H1 (cell line): ENCODE measurements around the gene NIPAL4. TPM values are rescaled to one million over a fixed set of nuclear protein-coding genes. Genes with fewer than 3 reads are reported as not detected.

Experiments
- CTCF ChIA-PET: fragments of 300-600 bp; sonication (Branson Sonifier 250); formaldehyde crosslinking; loops from one replicate; lab custom pipeline; 2021; ENCODE audit not compliant: partially characterized antibody; lab: Charles Lee
- POLR2A ChIA-PET: fragments of 300-600 bp; sonication (Branson Sonifier 250); formaldehyde crosslinking; loops from one replicate; lab custom pipeline; 2021; ENCODE audit warnings: inconsistent platforms; ENCODE audit not compliant: partially characterized antibody; lab: Charles Lee
- DNase-seq, 2 experiments: peaks; one replicate each; pipeline versions ENCODE4 v3.0.0 to v3.0.0-alpha.2; 2010 to 2022; ENCODE audit warnings: low spot score in 2 of 2, low read depth in 1 of 2, mixed read lengths in 1 of 2
- FAIRE-seq: peaks from 2 replicates; lab custom pipeline; 2011; peaks lifted over from hg19 to GRCh38; lab: Jason Lieb, UNC
- H2AFZ ChIP-seq: 2 replicates; pipeline ENCODE4 v1.8.1; 2012; ENCODE audit warnings: low read length, inconsistent platforms
- H2AK5ac ChIP-seq: 2 replicates; pipeline ENCODE4 v1.6.1; 2013; ENCODE audit warnings: low read depth, low read length
- H2BK120ac ChIP-seq: replicated peaks from 2 replicates; pipeline ENCODE3; 2013; ENCODE audit warnings: low read depth, low read length, inconsistent platforms
- H2BK12ac ChIP-seq: 2 replicates; pipeline ENCODE4 v1.6.1; 2013; ENCODE audit warnings: low read depth, low read length
- H2BK15ac ChIP-seq: 2 replicates; pipeline ENCODE4 v1.6.1; 2013; ENCODE audit warnings: low read length
- H2BK20ac ChIP-seq: 2 replicates; pipeline ENCODE4 v1.6.1; 2013; ENCODE audit warnings: low read length
- H2BK5ac ChIP-seq: 2 replicates; pipeline ENCODE4 v1.6.1; 2013; ENCODE audit warnings: low read depth, low read length
- H3K14ac ChIP-seq: 2 replicates; pipeline ENCODE4 v1.6.1; 2013; ENCODE audit warnings: inconsistent platforms; ENCODE audit not compliant: insufficient read length
- H3K18ac ChIP-seq: 2 replicates; pipeline ENCODE4 v1.6.1; 2013; ENCODE audit warnings: low read length; ENCODE audit errors: extremely low read depth
- H3K23ac ChIP-seq: 2 replicates; pipeline ENCODE4 v1.6.1; 2013; ENCODE audit warnings: inconsistent platforms; ENCODE audit not compliant: insufficient read length
- H3K23me2 ChIP-seq: 2 replicates; pipeline ENCODE4 v1.6.1; 2013; ENCODE audit warnings: low read depth, low read length
- H3K27ac ChIP-seq: 2 replicates; pipeline ENCODE4 v1.6.1; 2011; ENCODE audit warnings: low read depth, low read length, inconsistent platforms
- H3K27me3 ChIP-seq, 4 experiments: replicated peaks in 1 of 4; 1 replicate in 1 of 4; 2 replicates in 3 of 4; pipeline versions ENCODE4 v1.6.1 to v1.8.1; 2011 to 2013; ENCODE audit warnings: low read length in 3 of 4, mild to moderate bottlenecking in 3 of 4, inconsistent platforms in 2 of 4, mixed read lengths in 2 of 4, moderate library complexity in 1 of 4; ENCODE audit not compliant: control insufficient read depth in 3 of 4, insufficient read depth in 3 of 4; ENCODE audit errors: extremely low read depth in 1 of 4
- H3K36me3 ChIP-seq, 4 experiments: 2 replicates each; pipeline versions ENCODE4 v1.6.1 to v1.8.1; 2011 to 2013; ENCODE audit warnings: mild to moderate bottlenecking in 4 of 4, low read length in 3 of 4, moderate library complexity in 2 of 4, control low read depth in 1 of 4, inconsistent platforms in 1 of 4; ENCODE audit not compliant: insufficient read depth in 4 of 4, control insufficient read depth in 2 of 4
- H3K4ac ChIP-seq: replicated peaks from 2 replicates; pipeline ENCODE3; 2013; ENCODE audit warnings: low read length, low read depth, mixed read lengths, inconsistent platforms; ENCODE audit not compliant: insufficient read length
- H3K4me1 ChIP-seq, 4 experiments: replicated peaks in 1 of 4; 1 replicate in 1 of 4; 2 replicates in 3 of 4; pipeline versions ENCODE4 v1.6.1 to v1.8.1; 2011 to 2013; ENCODE audit warnings: low read length in 3 of 4, inconsistent platforms in 2 of 4, mixed read lengths in 1 of 4; ENCODE audit not compliant: insufficient read depth in 4 of 4, control insufficient read depth in 3 of 4
- H3K4me2 ChIP-seq, 2 experiments: 2 replicates each; pipeline versions ENCODE4 v1.6.1 to v1.8.1; 2011 to 2013; ENCODE audit warnings: low read depth in 2 of 2, low read length in 2 of 2, control low read depth in 1 of 2, inconsistent platforms in 1 of 2, mild to moderate bottlenecking in 1 of 2; ENCODE audit not compliant: insufficient read depth in 1 of 2
- H3K4me3 ChIP-seq, 4 experiments: fragments of 200-600, 300-600 bp in 1 of 4; sonication (generic), shearing (Covaris generic), sonication (Bioruptor Twin) in 1 of 4; 2 replicates each; pipeline versions ENCODE4 v1.5.1 to v1.8.1; 2011 to 2016; ENCODE audit warnings: low read length in 4 of 4, low read depth in 3 of 4, control low read depth in 2 of 4, inconsistent platforms in 2 of 4, mild to moderate bottlenecking in 2 of 4, mixed read lengths in 1 of 4, moderate library complexity in 1 of 4; ENCODE audit not compliant: insufficient read depth in 2 of 4; ENCODE audit errors: extremely low read depth in 1 of 4
- H3K56ac ChIP-seq: replicated peaks from 2 replicates; pipeline ENCODE3; 2013; ENCODE audit warnings: low read depth, mild to moderate bottlenecking, mixed read lengths, low read length, inconsistent platforms; ENCODE audit not compliant: insufficient read length
- H3K79me1 ChIP-seq: 2 replicates; pipeline ENCODE4 v1.6.1; 2013; ENCODE audit warnings: low read depth, low read length, control low read depth
- H3K79me2 ChIP-seq, 2 experiments: 2 replicates each; pipeline versions ENCODE4 v1.6.1 to v1.8.1; 2012 to 2013; ENCODE audit warnings: low read length in 2 of 2, mild to moderate bottlenecking in 2 of 2, inconsistent platforms in 1 of 2; ENCODE audit not compliant: insufficient read depth in 2 of 2, control insufficient read depth in 1 of 2
- H3K9ac ChIP-seq, 4 experiments: replicated peaks in 1 of 4; 1 replicate in 1 of 4; 2 replicates in 3 of 4; pipeline versions ENCODE4 v1.6.1 to v1.8.1; 2011 to 2013; ENCODE audit warnings: low read depth in 3 of 4, low read length in 3 of 4, control low read depth in 2 of 4, mild to moderate bottlenecking in 2 of 4, moderate library complexity in 2 of 4, inconsistent platforms in 1 of 4; ENCODE audit errors: extremely low read depth in 1 of 4
- H3K9me3 ChIP-seq, 2 experiments: 2 replicates each; pipeline versions ENCODE4 v1.6.1 to v1.8.1; 2012 to 2013; ENCODE audit warnings: mild to moderate bottlenecking in 2 of 2, moderate library complexity in 2 of 2, control low read depth in 1 of 2, inconsistent platforms in 1 of 2, low read depth in 1 of 2, low read length in 1 of 2, mixed read lengths in 1 of 2; ENCODE audit not compliant: insufficient read depth in 2 of 2
- H4K20me1 ChIP-seq, 2 experiments: replicated peaks in 1 of 2; 2 replicates each; pipeline versions ENCODE3 to v1.8.1; 2011 to 2013; ENCODE audit warnings: inconsistent platforms in 2 of 2, low read length in 2 of 2, mild to moderate bottlenecking in 1 of 2; ENCODE audit not compliant: insufficient read depth in 2 of 2, control insufficient read depth in 1 of 2
- H4K5ac ChIP-seq: 2 replicates; pipeline ENCODE4 v1.6.1; 2013; ENCODE audit warnings: low read length, low read depth, mixed read lengths, inconsistent platforms; ENCODE audit not compliant: insufficient read length
- H4K8ac ChIP-seq: 2 replicates; pipeline ENCODE4 v1.8.0; 2013; ENCODE audit warnings: mild to moderate bottlenecking, moderate library complexity, low read length, inconsistent platforms; ENCODE audit not compliant: insufficient read depth; ENCODE audit errors: extremely low read depth
- H4K91ac ChIP-seq: replicated peaks from 2 replicates; pipeline ENCODE3; 2013; ENCODE audit warnings: low read length, mixed read lengths, inconsistent platforms; ENCODE audit not compliant: insufficient read length
- CREB1 ChIP-seq: IDR thresholded peaks from 2 replicates; pipeline ENCODE4 v1.6.1; 2012; ENCODE audit warnings: inconsistent platforms
- E2F6 ChIP-seq: IDR thresholded peaks from 2 replicates; pipeline ENCODE4 v1.6.1; 2012; ENCODE audit warnings: inconsistent platforms
- KDM4A ChIP-seq: IDR thresholded peaks from one replicate; pipeline ENCODE4 v1.7.1; 2012; ENCODE audit warnings: low read depth, mild to moderate bottlenecking, moderate library complexity, low read length, inconsistent platforms; ENCODE audit not compliant: severe bottlenecking
- MAX ChIP-seq: IDR thresholded peaks from 2 replicates; pipeline ENCODE4 v1.6.1; 2012; ENCODE audit warnings: inconsistent platforms
- POLR2A ChIP-seq, 2 experiments: IDR thresholded peaks; 1 replicate in 1 of 2; 2 replicates in 1 of 2; pipeline ENCODE4 v1.6.1; 2011; ENCODE audit warnings: low read depth in 2 of 2, low read length in 2 of 2, mild to moderate bottlenecking in 2 of 2; ENCODE audit errors: control extremely low read depth in 1 of 2
- POLR2AphosphoS5 ChIP-seq: IDR thresholded peaks from 2 replicates; pipeline ENCODE4 v1.6.1; 2011; ENCODE audit warnings: low read depth, low read length
- POU5F1 ChIP-seq: IDR thresholded peaks from 2 replicates; pipeline ENCODE4 v1.6.1; 2011; ENCODE audit warnings: low read depth, mild to moderate bottlenecking, low read length, moderate library complexity
- RAD21 ChIP-seq, 2 experiments: IDR thresholded peaks in 1 of 2; conservative IDR thresholded peaks in 1 of 2; 2 replicates each; pipeline ENCODE4 v1.6.1; 2011; ENCODE audit warnings: low read depth in 2 of 2, low read length in 2 of 2, improper control_type of control experiment in 1 of 2, inconsistent platforms in 1 of 2, mild to moderate bottlenecking in 1 of 2, moderate library complexity in 1 of 2
- RBBP5 ChIP-seq: IDR thresholded peaks from 2 replicates; pipeline ENCODE4 v1.7.1; 2012; ENCODE audit warnings: low read depth, mild to moderate bottlenecking, inconsistent platforms, low read length, moderate library complexity, borderline replicate concordance
- RNF2 ChIP-seq: fragments of 200-900, 300-1000 bp; sonication (generic); IDR thresholded peaks from 2 replicates; pipeline ENCODE4 v1.7.1; 2016; ENCODE audit warnings: borderline replicate concordance, low read depth, mild to moderate bottlenecking, antibody characterized with exemption, low read length; ENCODE audit not compliant: poor library complexity, severe bottlenecking; ENCODE audit errors: missing control alignments
- TBP ChIP-seq: IDR thresholded peaks from 2 replicates; pipeline ENCODE4 v1.6.1; 2011; ENCODE audit warnings: low read depth, low read length, improper control_type of control experiment
- WGBS, 2 experiments: shearing (Covaris generic) in 1 of 2; methylation state at CpG; one replicate each; pipeline versions ENCODE4 v1.1.6 to v1.1.7; 2013 to 2015; ENCODE audit warnings: low lambda C conversion rate in 2 of 2, mixed read lengths in 2 of 2, inconsistent platforms in 1 of 2, low coverage in 1 of 2, missing lambda C conversion rate in 1 of 2; ENCODE audit not compliant: insufficient replicate concordance in 2 of 2, insufficient coverage in 1 of 2, insufficient read length in 1 of 2; ENCODE audit errors: extremely low coverage in 1 of 2, missing lambda C conversion rate in 1 of 2; 5-methylcytosine and 5-hydroxymethylcytosine counted together
- polyA plus RNA-seq, 7 experiments: library from polyadenylated mRNA; depleted of rRNA in 3 of 7; stranded (reverse) in 5 of 7; unstranded in 2 of 7; fragments of >200 nt in 5 of 7; fragments of 200-250 nt in 2 of 7; gene quantifications; 1 replicate in 5 of 7; 2 replicates in 1 of 7; 4 replicates in 1 of 7; pipeline versions ENCODE4 v1.2.1 to v1.2.3, GENCODE V29; 2011 to 2013; ENCODE audit warnings: missing spikeins in 2 of 7, mixed read lengths in 2 of 7
- total RNA-seq: library from RNA; stranded (reverse); fragmentation: NEBNext Ultra II Directional; extraction: Animal tissue kit (Norgen Biotek cat#: 25700); gene quantifications from 2 replicates; pipeline ENCODE4 v1.2.1, GENCODE V29; 2021

The NIPAL4 gene
- total and polyA plus RNA-seq, 2 of the 8 experiments (the other 6 are each of a cell fraction or from before 2014, with no cell fraction given) = 0.09 to 0.20 TPM

- no peak overlapping the region for H2AFZ ChIP-seq
- H2BK20ac ChIP-seq = no peak overlapping the region
- H3K9me3 ChIP-seq = 0 out of 4 replicates have a peak, but pooled peaks cover 0 to 2% of the 10 kb centered on the region in 2 experiments
- no peak overlapping the region for H3K4me3 ChIP-seq
- no peak overlapping the region for H2BK12ac ChIP-seq
- no peak overlapping the region for H3K14ac ChIP-seq
- H4K91ac ChIP-seq = no peak overlapping the region
- H4K5ac ChIP-seq = no peak overlapping the region
- no peak overlapping the region for H3K4me2 ChIP-seq
- no peaks in the 10 kb centered on the region for H3K23me2 ChIP-seq
- H3K27ac ChIP-seq = no peak overlapping the region
- ChIA-PET CTCF (interaction anchor here (0.9 to 8.5 kb wide), 14 partner anchors 11 to 324 kb away, joined by 3 to 112 read pairs (median 12); partner anchors contain the start of genes LSM11 and NIPAL4), POLR2A (no interaction called here)
- no peak overlapping the region for H2BK5ac ChIP-seq
- no peaks in the 10 kb centered on the region for H3K27me3 ChIP-seq
- H3K9ac ChIP-seq = no peak overlapping the region
- no peak overlapping the region for H3K23ac ChIP-seq
- no peak overlapping the region for H3K4ac ChIP-seq
- no peak overlapping the region for H4K8ac ChIP-seq
- no peak for DNase-seq
- H3K79me1 ChIP-seq = no peaks in the 10 kb centered on the region; the same call in 1 of the 2 replicates
- H3K56ac ChIP-seq = no peak overlapping the region
- no peaks in the 10 kb centered on the region for H3K4me1 ChIP-seq
- H2AK5ac ChIP-seq = no peak overlapping the region
- no peaks in the 10 kb centered on the region for H3K36me3 ChIP-seq
- no peak overlapping the region for H3K18ac ChIP-seq
- H2BK120ac ChIP-seq = no peak overlapping the region
- H2BK15ac ChIP-seq = no peak overlapping the region
- peaks cover 0 to 2% of the 10 kb centered on the region in 2 experiments for H4K20me1 ChIP-seq
- no peaks in the 10 kb centered on the region for H3K79me2 ChIP-seq
- FAIRE-seq = no peak
- WGBS, 2 experiments = 91% methylated on average over 6 of the region's 7 CpGs; no CpG with 5 or more reads in 1 of the 2 experiments
- no peak for TF ChIP-seq RAD21 (IDR thresholded peaks at IDR 0.05 in 1 of 2, conservative IDR thresholded peaks at IDR 0.05 in 1 of 2; ENCODE audit: low read depth in 2 of 2, low read length in 2 of 2)
- TF ChIP-seq RBBP5 = no peak
- TF ChIP-seq RNF2 = no peak
- TF ChIP-seq MAX = no peak
- no peak for TF ChIP-seq POLR2AphosphoS5
- TF ChIP-seq TBP = no peak
- TF ChIP-seq KDM4A = no peak
- no peak for TF ChIP-seq CREB1
- TF ChIP-seq POLR2A (IDR thresholded peaks at IDR 0.05; ENCODE audit: control extremely low read depth in 1 of 2, low read depth in 2 of 2, low read length in 2 of 2) = no peak
- TF ChIP-seq E2F6 = no peak
- no peak for TF ChIP-seq POU5F1
Observed at GRCh38 chr5:157473383-157474320, 13.6 kb downstream of the NIPAL4 start.
